Smooth muscle cell of the brain vasculature (primary cell): ENCODE data around the gene SLC24A2.
"Not testable (repeated sequence)": the region's sequence is repeated elsewhere in the genome, so short reads cannot be mapped to it uniquely, and the experiment has no call there.

ENCODE experiments used
- DNase-seq: peaks from one replicate; pipeline ENCODE4 v3.0.0-alpha.2; 2012; ENCODE audit warnings: low read depth, low spot score

The SLC24A2 gene

GRCh38 chr9:19788614-19789271 is at the start of gene SLC24A2:
Gene SLC24A2 (minus strand): TSS chr9:19789037.
- DNase-seq: no peak

- DNase-seq: not testable (repeated sequence)
Observed at GRCh38 chr9:19833331-19833730, 44.5 kb upstream of the SLC24A2 start.

GRCh38 chr9:19830796-19831195 is 42.0 kb upstream of the SLC24A2 start:
- DNase-seq: no peak

GRCh38 chr9:19828576-19829109 is 39.8 kb upstream of the SLC24A2 start:
- DNase-seq: no peak

DNA sequence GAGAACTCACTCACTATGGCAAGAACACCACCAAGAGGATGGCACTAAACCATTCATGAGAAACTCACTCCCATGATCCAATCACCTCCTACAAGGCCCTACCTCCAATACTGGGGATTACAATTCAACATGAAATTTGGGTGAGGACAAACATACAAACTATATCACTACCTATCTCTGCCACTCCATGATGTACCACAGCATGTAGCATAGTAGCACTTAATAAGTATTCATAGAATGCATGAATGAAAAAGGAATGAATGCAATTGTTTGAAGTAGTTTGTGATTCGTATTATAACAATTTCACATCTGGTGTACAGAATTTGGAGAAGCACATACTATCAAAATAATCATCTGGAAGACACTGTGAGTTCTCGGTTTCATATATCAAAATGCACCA is 27.9 kb upstream of the SLC24A2 start:
- DNase-seq: no peak

DNA sequence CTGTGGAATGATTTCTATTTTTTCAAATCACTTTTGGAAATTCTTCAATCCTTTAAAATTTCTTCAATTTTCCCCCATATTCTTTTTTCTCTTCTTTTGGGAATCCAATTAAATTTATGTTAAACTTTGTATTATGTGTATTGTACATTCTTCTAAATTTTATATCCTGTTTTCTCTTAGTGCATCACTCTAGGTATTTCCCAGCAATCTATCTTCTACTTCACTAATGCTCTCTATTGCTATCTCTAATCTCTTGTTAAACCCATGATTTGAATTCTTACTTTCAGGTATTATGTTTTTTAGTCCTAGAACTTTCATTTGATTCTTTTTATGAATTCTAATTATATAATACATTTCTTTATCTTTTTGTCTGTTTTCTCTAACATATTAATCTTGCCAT is 23.4 kb upstream of the SLC24A2 start:
- DNase-seq: no peak

DNA sequence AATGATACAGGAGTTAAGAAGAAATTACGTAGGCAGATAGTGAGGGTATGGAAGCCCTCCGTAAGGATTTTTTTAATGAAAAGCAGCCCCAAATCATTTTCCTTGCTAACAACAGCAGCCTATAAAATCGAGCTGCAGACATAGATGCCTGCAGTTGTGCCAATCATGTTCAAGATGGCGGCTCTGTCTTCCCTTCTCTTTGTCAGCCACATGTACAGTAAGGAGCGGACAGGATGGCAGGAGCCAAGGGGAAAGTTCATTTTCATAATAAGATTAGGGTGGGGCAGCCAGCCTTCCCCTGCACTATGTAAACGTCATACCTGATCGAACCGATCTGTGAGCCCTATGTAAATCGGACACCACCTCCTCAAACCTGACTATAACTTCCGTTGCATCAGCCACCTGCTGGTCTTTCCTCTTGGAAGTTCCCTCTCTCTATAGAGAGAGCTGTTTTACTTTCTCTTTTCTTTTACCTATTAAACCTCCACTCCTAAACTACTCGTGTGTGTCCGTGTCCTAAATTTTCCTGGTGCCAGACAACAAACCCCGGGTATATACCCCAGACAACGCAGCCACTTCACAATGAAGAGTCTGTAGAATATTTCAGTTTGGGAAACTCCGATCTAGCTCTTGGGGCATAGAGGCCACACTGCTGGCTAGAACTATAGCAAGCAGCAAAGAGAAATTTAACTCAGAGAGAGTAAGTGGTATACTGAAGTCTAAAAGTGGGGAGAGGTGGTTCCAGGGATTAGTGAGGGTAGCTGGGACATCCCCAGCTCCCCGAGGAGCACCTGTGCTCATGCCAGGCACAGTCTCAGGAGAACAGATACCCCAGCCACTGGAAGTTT is 20.8 kb upstream of the SLC24A2 start:
- DNase-seq: no peak

DNA sequence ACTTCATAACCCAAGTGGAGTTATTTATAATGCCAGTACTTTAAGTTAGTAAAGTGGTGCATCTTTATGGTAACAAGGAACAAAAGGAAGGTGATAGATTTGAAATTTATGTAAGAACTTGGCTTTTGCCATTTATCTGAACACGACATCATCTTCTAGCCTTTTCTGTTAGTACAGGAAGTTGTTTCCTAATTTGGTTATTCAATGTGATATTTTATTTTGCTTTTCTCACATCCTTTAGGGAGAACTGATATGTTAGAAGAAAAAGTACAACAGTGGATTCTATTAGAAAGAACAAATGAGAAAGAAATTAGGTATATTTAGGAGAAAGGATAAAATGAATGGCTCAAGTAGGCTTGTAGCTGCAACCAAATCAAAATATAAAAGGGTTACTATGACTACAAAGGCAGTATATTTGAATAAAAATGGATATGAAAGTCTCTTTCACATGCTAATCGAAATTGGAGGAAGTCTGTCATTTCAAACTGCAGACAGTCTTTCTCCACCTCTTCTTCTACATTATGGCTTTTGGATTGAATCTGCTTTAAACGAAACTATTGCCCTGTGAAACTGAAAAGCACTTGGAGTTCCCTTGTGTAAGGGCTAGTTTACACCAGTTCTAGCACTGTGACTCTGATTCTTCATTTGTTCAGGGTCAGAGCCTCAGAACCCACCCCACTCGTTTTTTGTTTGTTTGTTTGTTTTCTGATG is 18.5 kb upstream of the SLC24A2 start:
- DNase-seq: no peak

DNA sequence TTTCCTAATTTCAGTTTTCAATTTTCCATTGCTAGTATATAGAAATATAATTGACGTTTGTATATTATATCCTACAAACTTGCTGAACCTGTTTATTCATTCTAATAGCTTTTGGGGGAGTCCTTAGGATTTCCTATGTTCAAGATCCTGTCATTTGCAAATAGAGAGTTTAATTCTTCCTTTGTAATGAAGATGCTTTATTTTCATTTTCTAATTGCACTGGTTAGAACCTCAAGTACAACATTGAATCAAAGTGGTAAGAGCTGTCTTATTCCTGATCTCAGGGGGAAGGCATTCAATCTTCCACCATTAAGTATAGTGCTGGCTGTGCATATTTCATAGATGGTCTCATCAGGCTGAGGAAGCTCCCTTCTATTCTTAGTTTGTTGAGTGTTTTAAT is 15.6 kb upstream of the SLC24A2 start:
- DNase-seq: no peak

- DNase-seq: no peak
Observed at GRCh38 chr9:19800884-19801283, 12.0 kb upstream of the SLC24A2 start.

DNA sequence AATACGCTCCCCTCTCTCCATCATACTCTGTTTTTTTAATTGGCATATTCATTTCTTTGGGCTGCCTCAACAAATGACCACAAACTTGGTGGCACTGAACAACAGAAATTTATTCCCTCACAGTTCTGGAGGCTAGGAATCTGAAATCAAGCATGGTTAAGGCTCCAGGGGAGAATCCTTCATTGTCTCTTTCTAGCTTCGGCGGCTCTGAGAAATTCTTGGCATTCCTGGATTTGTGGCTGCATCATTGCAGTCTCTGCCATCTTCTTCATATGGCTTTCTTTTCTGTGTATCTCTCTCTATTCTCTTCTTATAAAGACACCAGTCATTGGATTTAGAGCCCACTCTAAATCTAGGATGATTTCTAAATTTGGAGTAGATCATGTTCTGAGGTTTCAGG is 10.9 kb upstream of the SLC24A2 start:
- no peak for DNase-seq

GRCh38 chr9:19788152-19788551 is 685 bp downstream of the SLC24A2 start:
- DNase-seq: no peak

GRCh38 chr9:19787672-19788071 is 1.2 kb downstream of the SLC24A2 start:
- no peak for DNase-seq

- no peak for DNase-seq
Observed at GRCh38 chr9:19785230-19785629, 3.6 kb downstream of the SLC24A2 start.

- DNase-seq: no peak
Observed at GRCh38 chr9:19784136-19784535, 4.7 kb downstream of the SLC24A2 start.

DNA sequence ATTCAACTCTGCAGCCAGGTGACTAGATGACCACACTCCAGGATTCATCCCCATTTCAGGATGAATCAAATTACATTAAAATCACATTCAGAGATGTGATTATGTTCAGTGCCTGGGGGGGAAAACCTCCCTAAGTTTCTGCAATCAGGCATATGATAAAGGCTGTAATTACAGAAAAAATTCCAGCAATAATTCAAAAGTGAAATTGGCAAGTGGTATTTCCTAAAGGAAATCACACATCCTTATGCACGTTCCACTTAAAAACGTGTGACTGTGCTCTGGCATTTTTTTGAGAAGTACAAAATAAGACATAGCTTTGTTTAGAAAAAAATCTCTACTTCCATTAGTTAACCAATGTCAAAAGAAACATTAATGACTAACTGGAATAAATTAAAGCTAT is 5.3 kb downstream of the SLC24A2 start:
- no peak for DNase-seq

DNA sequence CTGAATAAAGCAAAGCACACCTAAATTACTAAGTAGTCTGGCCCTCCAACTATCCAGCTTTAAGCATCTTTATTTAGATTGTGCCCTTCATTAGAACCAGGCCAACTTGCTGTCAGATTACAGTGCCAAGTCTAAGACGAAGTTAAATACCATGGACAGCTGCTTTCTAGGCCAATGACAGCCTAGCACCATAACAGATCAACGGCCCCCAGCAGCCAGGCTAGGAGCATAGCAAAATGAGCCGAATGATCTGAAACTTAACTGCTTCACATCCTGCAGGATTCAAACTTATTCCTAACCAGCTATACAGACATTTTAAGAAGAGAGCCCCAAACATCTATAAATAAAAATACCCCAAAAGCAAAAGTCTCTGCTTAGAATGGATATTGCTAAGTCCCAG is 6.8 kb downstream of the SLC24A2 start:
- DNase-seq: no peak

GRCh38 chr9:19781240-19781639 is 7.6 kb downstream of the SLC24A2 start:
- DNase-seq: no peak

GRCh38 chr9:19771446-19771845 is 17.4 kb downstream of the SLC24A2 start:
- no peak for DNase-seq

DNA sequence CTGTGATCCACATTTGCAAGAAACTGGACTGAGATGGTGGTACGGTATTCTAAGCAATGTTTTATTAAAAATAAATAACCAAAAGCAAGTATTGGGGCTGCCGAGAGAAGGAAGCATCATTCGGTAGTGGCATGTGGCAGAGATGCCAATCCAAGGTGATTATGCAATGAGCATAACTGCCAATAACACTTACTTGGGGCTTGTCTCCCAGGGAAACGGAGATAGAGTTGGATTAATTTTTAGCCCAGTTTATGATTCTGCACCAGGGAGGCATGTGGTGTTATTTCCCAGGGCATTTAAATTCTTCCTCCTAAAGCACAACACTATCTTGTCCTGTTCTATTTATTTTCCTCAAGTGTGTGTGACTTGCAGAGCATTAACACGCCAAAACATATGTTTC is 17.9 kb downstream of the SLC24A2 start:
- no peak for DNase-seq

GRCh38 chr9:19769213-19769612 is 19.6 kb downstream of the SLC24A2 start:
- no peak for DNase-seq

DNA sequence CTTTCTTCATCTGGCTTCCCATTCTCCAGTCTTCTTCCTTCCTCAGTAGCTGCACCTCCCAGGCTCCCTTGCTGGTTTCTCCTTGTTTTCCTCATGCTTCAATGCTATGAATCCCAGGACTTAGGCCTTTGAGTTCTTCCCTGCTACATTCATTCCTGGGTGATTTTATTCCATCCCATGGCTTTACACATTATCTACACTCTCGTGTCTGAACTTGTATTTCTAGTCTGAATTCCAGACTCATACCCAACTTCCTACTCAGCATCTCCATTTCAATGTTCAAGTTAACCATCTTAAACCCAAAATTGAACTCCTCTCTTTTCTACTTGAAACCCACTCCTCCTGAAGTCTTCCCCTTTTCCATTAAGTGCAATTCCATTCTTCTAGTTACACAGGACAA is 20.0 kb downstream of the SLC24A2 start:
- no peak for DNase-seq
